ENCODE data around the gene STBD1.
"Not testable (repeated sequence)": the region's sequence is repeated elsewhere in the genome, so short reads cannot be mapped to it uniquely, and the experiment has no call there.

STBD1 gene

DNA sequence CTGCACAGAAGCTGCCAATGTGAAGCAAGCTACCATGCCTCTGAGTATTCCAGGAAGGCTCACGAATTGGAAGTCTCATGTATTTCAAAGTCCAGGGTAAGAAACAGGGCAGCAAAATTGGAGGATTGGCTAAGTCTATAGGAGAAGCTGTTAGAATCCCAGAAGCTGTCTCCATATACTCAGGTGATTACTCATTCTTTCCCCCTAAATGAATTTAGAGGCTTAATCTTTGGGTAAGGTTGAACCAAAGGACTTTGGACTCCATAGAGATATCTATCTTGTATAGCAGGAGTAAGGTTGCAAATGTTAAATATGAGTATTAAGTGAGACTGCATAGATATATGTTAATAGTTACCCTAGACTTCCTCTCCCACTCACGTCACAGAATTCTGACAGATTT, 36.3 kb downstream of the STBD1 start:
- no peaks in the 10 kb centered on the region for H3K36me3 ChIP-seq (ENCODE audit: control insufficient read depth in 5 of 5, insufficient read depth in 5 of 5, low read length in 5 of 5)
- peaks cover 0 to under 1% (median 0%) of the 10 kb centered on the region in 5 donors for H3K9me3 ChIP-seq (ENCODE audit: control insufficient read depth in 5 of 5, low read length in 5 of 5)
- no peak overlapping the region for H3K9ac ChIP-seq (ENCODE audit: low read length in 5 of 5)
- H3K27ac ChIP-seq (ENCODE audit: low read depth, low read length): no peak overlapping the region
- no peaks in the 10 kb centered on the region for H3K27me3 ChIP-seq (ENCODE audit: control insufficient read depth in 5 of 5, insufficient read depth in 4 of 5, low read length in 5 of 5)
- H3K4me1 ChIP-seq (ENCODE audit: control insufficient read depth in 5 of 5, insufficient read depth in 5 of 5, low read length in 5 of 5): no peaks in the 10 kb centered on the region
- H3K4me3 ChIP-seq (ENCODE audit: low read depth in 1 of 5, low read length in 5 of 5): no peak overlapping the region

DNA sequence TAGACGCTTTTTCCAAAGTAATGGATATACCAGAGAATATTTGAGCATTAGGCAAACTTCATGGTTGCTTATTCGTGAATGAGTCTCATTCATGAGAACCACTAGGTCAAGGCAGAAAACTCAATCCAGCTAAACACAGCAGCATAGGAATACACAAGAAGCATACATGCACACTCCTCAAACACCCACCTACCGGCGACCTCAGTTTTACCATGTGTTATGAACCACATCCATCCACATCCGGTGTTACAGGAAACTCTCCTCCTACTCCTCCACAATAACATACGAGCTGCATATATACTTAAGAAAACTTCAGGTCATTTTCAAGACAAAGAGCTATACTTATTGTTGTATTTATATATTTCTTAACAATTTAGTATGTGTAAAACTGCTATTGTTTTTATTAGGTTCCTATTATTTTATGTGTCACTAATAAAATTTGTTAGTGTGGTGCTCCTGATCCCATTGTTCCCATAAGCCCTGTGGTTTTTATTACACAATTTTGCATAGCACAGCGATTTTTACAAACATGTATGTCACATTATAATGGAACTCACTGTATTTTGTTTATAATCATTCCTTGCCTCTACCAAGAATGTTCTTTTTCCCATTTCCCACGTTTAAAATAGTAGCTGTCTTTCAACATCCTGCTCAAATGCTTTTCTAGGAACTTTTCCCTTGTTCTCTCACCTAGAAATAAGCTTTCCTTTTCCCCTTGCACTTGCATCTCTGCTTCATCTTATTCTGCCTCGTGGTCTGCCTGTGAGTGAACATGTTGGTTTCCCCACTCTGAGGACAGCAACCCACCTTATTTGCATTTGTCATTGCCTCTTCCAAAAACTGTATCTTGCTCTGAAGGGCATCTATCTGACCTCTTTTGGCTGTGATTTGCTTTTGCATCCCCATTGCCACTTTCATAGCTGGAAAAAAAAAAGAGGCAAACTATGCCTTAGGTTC, 48.3 kb downstream of the STBD1 start:
- Histone ChIP-seq H3K4me1 (ENCODE audit: control insufficient read depth in 5 of 5, insufficient read depth in 5 of 5, low read length in 5 of 5) (no peaks in the 10 kb centered on the region), H3K9me3 (ENCODE audit: control insufficient read depth in 5 of 5, low read length in 5 of 5) (peaks cover 0 to 6% (median 0%) of the 10 kb centered on the region in 5 donors), H3K27me3 (ENCODE audit: control insufficient read depth in 5 of 5, insufficient read depth in 4 of 5, low read length in 5 of 5) (no peaks in the 10 kb centered on the region), H3K27ac (ENCODE audit: low read depth, low read length) (no peak overlapping the region), H3K4me3 (ENCODE audit: low read depth in 1 of 5, low read length in 5 of 5) (no peak overlapping the region), H3K36me3 (ENCODE audit: control insufficient read depth in 5 of 5, insufficient read depth in 5 of 5, low read length in 5 of 5) (no peaks in the 10 kb centered on the region), H3K9ac (ENCODE audit: low read length in 5 of 5) (no peak overlapping the region)

- Histone ChIP-seq H3K4me1 (ENCODE audit: control insufficient read depth in 5 of 5, insufficient read depth in 5 of 5, low read length in 5 of 5) (no peaks in the 10 kb centered on the region), H3K9me3 (ENCODE audit: control insufficient read depth in 5 of 5, low read length in 5 of 5) (peaks cover 0 to 6% (median 3%) of the 10 kb centered on the region in 5 donors), H3K27me3 (ENCODE audit: control insufficient read depth in 5 of 5, insufficient read depth in 4 of 5, low read length in 5 of 5) (no peaks in the 10 kb centered on the region), H3K27ac (ENCODE audit: low read depth, low read length) (no peak overlapping the region), H3K4me3 (ENCODE audit: low read depth in 1 of 5, low read length in 5 of 5) (no peak overlapping the region), H3K36me3 (ENCODE audit: control insufficient read depth in 5 of 5, insufficient read depth in 5 of 5, low read length in 5 of 5) (no peaks in the 10 kb centered on the region), H3K9ac (ENCODE audit: low read length in 5 of 5) (no peak overlapping the region)
Observed at GRCh38 chr4:76357981-76358380, 51.4 kb downstream of the STBD1 start.

DNA sequence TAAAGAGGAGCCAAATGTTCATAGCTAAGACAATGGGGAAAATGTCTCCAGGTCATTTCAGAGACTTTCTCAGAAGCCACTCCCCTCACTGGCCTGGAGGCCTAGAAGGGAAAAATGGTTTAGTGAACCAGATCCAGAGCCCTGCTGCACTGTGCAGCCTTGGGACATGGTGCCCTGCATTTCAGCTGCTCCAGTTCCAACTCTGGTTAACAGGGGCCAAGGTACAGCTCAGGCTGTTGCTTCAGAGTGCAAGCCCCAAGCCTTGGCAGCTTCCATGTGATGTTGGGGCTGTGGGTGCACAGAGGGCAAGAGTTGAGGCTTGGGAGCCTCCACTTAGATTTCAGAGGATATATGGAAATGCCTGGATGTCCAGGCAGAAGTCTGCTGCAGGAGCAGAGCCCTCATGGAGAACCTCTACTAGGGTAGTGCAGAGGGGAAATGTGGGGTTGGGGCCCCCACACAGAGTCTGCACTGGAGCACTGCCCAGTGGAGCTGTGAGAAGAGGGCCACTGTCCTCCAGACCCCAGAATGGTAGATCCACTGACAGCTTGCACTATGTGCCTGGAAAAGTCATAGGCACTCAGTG, 53.4 kb downstream of the STBD1 start:
- H3K4me1 ChIP-seq (ENCODE audit: control insufficient read depth in 5 of 5, insufficient read depth in 5 of 5, low read length in 5 of 5); H3K27me3 ChIP-seq (ENCODE audit: control insufficient read depth in 5 of 5, insufficient read depth in 4 of 5, low read length in 5 of 5); H3K9ac ChIP-seq (ENCODE audit: low read length in 5 of 5); H3K4me3 ChIP-seq (ENCODE audit: low read depth in 1 of 5, low read length in 5 of 5); H3K36me3 ChIP-seq (ENCODE audit: control insufficient read depth in 5 of 5, insufficient read depth in 5 of 5, low read length in 5 of 5); H3K9me3 ChIP-seq (ENCODE audit: control insufficient read depth in 5 of 5, low read length in 5 of 5); H3K27ac ChIP-seq (ENCODE audit: low read depth, low read length): not testable (repeated sequence)

Measured in subcutaneous abdominal adipose tissue (tissue), 5 donors.